Muscle of back (tissue), 11 donors: ENCODE results near the gene PTGES. TPM values are rescaled to one million over a fixed set of nuclear protein-coding genes. Genes with fewer than 3 reads are reported as not detected.

Experiments
- DNase-seq, 3 donors: peaks; one replicate each; pipeline versions ENCODE4 v3.0.0 to v3.0.0-alpha.2; 2013
- polyA plus RNA-seq, 10 donors: library from polyadenylated mRNA; unstranded; fragments of 120-200 nt; gene quantifications; one replicate each; pipeline ENCODE4 v1.2.1, GENCODE V29; 2013; ENCODE audit not compliant: insufficient read length in 10 of 10

Gene PTGES
- polyA plus RNA-seq, 10 donors: 6.3 to 14.3 (median 8.2) TPM

GRCh38 chr9:129720181-129720864 lies 32.5 kb downstream of the PTGES start:
- DNase-seq: no peak

- no peak for DNase-seq
These were observed 33.7 kb downstream of the PTGES start for GRCh38 chr9:129719135-129719534.

GRCh38 chr9:129718647-129719046 lies 34.2 kb downstream of the PTGES start:
- DNase-seq: no peak

- no peak for DNase-seq
These were observed 34.9 kb downstream of the PTGES start for GRCh38 chr9:129717991-129718390.

- no peak for DNase-seq
These were observed 36.8 kb downstream of the PTGES start for GRCh38 chr9:129716091-129716490.

GRCh38 chr9:129714511-129715061 lies 38.3 kb downstream of the PTGES start:
- peak in 1 of 3 donors; percentile 45 for DNase-seq

- no peak for DNase-seq
These were observed 39.5 kb downstream of the PTGES start for GRCh38 chr9:129713402-129713679.

GRCh38 chr9:129712634-129713401 lies 40.0 kb downstream of the PTGES start:
- peak in 2 of 3 donors; percentile 43 to 68 for DNase-seq

- no peak for DNase-seq
These were observed 42.7 kb downstream of the PTGES start for GRCh38 chr9:129710169-129710453.

GRCh38 chr9:129709438-129710168 lies 43.2 kb downstream of the PTGES start:
- DNase-seq: no peak

- no peak for DNase-seq
These were observed 44.0 kb downstream of the PTGES start for GRCh38 chr9:129708793-129709192.

- no peak for DNase-seq
These were observed 48.0 kb downstream of the PTGES start for GRCh38 chr9:129704807-129705206.

- DNase-seq: peak in 2 of 3 donors; percentile 74 to 82
These were observed 49.0 kb downstream of the PTGES start for GRCh38 chr9:129703667-129704355.

- DNase-seq: peak in 2 of 3 donors; percentile 49 to 72
These were observed 50.0 kb downstream of the PTGES start for GRCh38 chr9:129702589-129703520.

- DNase-seq: no peak
These were observed 51.3 kb downstream of the PTGES start for GRCh38 chr9:129701549-129701948.

GRCh38 chr9:129701054-129701453 lies 51.8 kb downstream of the PTGES start:
- DNase-seq: no peak

GRCh38 chr9:129698254-129698757 lies 54.5 kb downstream of the PTGES start:
- no peak for DNase-seq

- peak; percentile 65 to 92 (median 79) for DNase-seq
These were observed 55.1 kb downstream of the PTGES start for GRCh38 chr9:129697656-129698253.

- DNase-seq: peak; percentile 64 to 77 (median 71)
These were observed 55.7 kb downstream of the PTGES start for GRCh38 chr9:129696944-129697655.

GRCh38 chr9:129695870-129696269 lies 57.0 kb downstream of the PTGES start:
- no peak for DNase-seq
